ENCODE results near the gene CXCL8. TPM values are rescaled to one million over a fixed set of nuclear protein-coding genes. Genes with fewer than 3 reads are reported as not detected.
A peak's percentile ranks its signal among the peaks of the same experiment; 100 is the strongest.

Gene CXCL8
- total and polyA plus RNA-seq, 2 experiments from 2014 or later, result 15.5 to 20.0 TPM

- Histone ChIP-seq H3K4me3 (no peak overlapping the region), H3K27me3 (replicated peaks; ENCODE audit: insufficient read depth) (no peaks in the 10 kb centered on the region), H3K4me1 (ENCODE audit: insufficient read depth) (peaks cover 46% of the 10 kb centered on the region), H3F3A (ENCODE audit: insufficient read depth) (peaks cover 57% of the 10 kb centered on the region), H3K9me3 (ENCODE audit: low read depth) (no peaks in the 10 kb centered on the region), H3K9me2 (ENCODE audit: insufficient read depth) (no peaks in the 10 kb centered on the region), H2AFZ (peak overlapping the region; percentile 1; the same call in 1 of the 2 replicates), H3K4me2 (ENCODE audit: unreplicated experiment) (peak overlapping the region; percentile 39), H3K9ac (peak overlapping the region; percentile 35), H4K20me1 (ENCODE audit: insufficient read depth) (no peaks in the 10 kb centered on the region), H3K36me3 (ENCODE audit: low read depth) (no peaks in the 10 kb centered on the region), H3K27ac (peak overlapping the region; percentile 79), H3K79me2 (ENCODE audit: insufficient read depth) (no peaks in the 10 kb centered on the region)
- in situ Hi-C loops (cut with MboI), result no loop called here
- DNase-seq, result peak; percentile 72
- WGBS, 2 experiments (ENCODE audit: low coverage in 1 of 2, low lambda C conversion rate in 2 of 2, missing lambda C conversion rate in 2 of 2), result 96 to 100% methylated on average over 1 of the region's 1 CpG
- TF ChIP-seq EZH2phosphoT487 (IDR thresholded peaks at IDR 0.05; ENCODE audit: insufficient read depth, low read depth), result no peak
- TF ChIP-seq EZH2 (IDR thresholded peaks at IDR 0.05; ENCODE audit: insufficient read depth, poor library complexity, severe bottlenecking), result no peak
Measured at GRCh38 chr4:73718375-73719373, 21.7 kb upstream of the CXCL8 start.

- Histone ChIP-seq H3F3A (ENCODE audit: insufficient read depth) (peaks cover 68% of the 10 kb centered on the region), H3K27me3 (replicated peaks; ENCODE audit: insufficient read depth) (no peaks in the 10 kb centered on the region), H3K79me2 (ENCODE audit: insufficient read depth) (no peaks in the 10 kb centered on the region), H3K9me3 (ENCODE audit: low read depth) (no peaks in the 10 kb centered on the region), H3K9me2 (ENCODE audit: insufficient read depth) (no peaks in the 10 kb centered on the region), H3K4me3 (no peak overlapping the region; the same call in 1 of the 2 replicates), H3K27ac (peak overlapping the region; percentile 90), H4K20me1 (ENCODE audit: insufficient read depth) (no peaks in the 10 kb centered on the region), H3K36me3 (ENCODE audit: low read depth) (no peaks in the 10 kb centered on the region), H3K9ac (peak overlapping the region; percentile 54), H2AFZ (no peak overlapping the region), H3K4me1 (ENCODE audit: insufficient read depth) (peaks cover 59% of the 10 kb centered on the region), H3K4me2 (ENCODE audit: unreplicated experiment) (peak overlapping the region; percentile 74)
- peak; percentile 92 for DNase-seq
- 0% methylated on average over 1 of the region's 1 CpG for WGBS, 2 experiments (ENCODE audit: low coverage in 1 of 2, low lambda C conversion rate in 2 of 2, missing lambda C conversion rate in 2 of 2)
- in situ Hi-C loops (cut with MboI), result no loop called here
- TF ChIP-seq EZH2 (IDR thresholded peaks at IDR 0.05; ENCODE audit: insufficient read depth, poor library complexity, severe bottlenecking) (no peak), EZH2phosphoT487 (IDR thresholded peaks at IDR 0.05; ENCODE audit: insufficient read depth, low read depth) (no peak)
Measured at GRCh38 chr4:73721435-73721834, 18.9 kb upstream of the CXCL8 start.

DNA sequence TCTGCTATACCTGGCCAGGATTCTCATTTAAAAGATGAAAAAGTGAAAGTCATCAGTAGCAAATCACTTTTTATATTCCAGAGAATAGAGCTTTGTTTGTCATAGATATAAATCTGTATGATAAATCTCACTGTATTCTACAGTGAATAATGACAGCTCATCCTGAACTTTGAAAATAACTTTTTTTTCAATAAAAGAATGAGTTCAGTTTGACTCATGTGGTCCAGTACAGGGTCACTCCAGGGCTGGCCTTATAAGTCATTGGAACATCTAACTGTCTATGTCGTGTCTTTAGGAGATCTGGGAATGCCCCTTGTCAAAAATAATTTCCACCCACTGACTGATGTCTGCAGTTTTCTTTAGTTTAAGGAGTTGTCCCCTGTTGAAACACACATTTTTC lies 18.5 kb upstream of the CXCL8 start:
- in situ Hi-C loops (cut with MboI), result no loop called here
- peaks cover 64% of the 10 kb centered on the region for H3K4me1 ChIP-seq (ENCODE audit: insufficient read depth)
- WGBS, 2 experiments (ENCODE audit: low coverage in 1 of 2, low lambda C conversion rate in 2 of 2, missing lambda C conversion rate in 2 of 2), result 0 to 3% methylated on average over 1 of the region's 1 CpG

GRCh38 chr4:73723023-73723422 lies 17.3 kb upstream of the CXCL8 start:
- Histone ChIP-seq H3K4me1 (ENCODE audit: insufficient read depth) (peaks cover 65% of the 10 kb centered on the region), H3K79me2 (ENCODE audit: insufficient read depth) (no peaks in the 10 kb centered on the region), H3K9me3 (ENCODE audit: low read depth) (no peaks in the 10 kb centered on the region), H3K9me2 (ENCODE audit: insufficient read depth) (no peaks in the 10 kb centered on the region), H3K27ac (no peak overlapping the region), H3K9ac (no peak overlapping the region), H3K4me3 (no peak overlapping the region), H3F3A (ENCODE audit: insufficient read depth) (peaks cover 65% of the 10 kb centered on the region), H3K4me2 (ENCODE audit: unreplicated experiment) (no peak overlapping the region), H3K27me3 (replicated peaks; ENCODE audit: insufficient read depth) (no peaks in the 10 kb centered on the region), H3K36me3 (ENCODE audit: low read depth) (no peaks in the 10 kb centered on the region), H4K20me1 (ENCODE audit: insufficient read depth) (no peaks in the 10 kb centered on the region), H2AFZ (no peak overlapping the region)
- in situ Hi-C loops (cut with MboI), result no loop called here
- TF ChIP-seq EZH2phosphoT487 (IDR thresholded peaks at IDR 0.05; ENCODE audit: insufficient read depth, low read depth) (no peak), EZH2 (IDR thresholded peaks at IDR 0.05; ENCODE audit: insufficient read depth, poor library complexity, severe bottlenecking) (no peak)
- WGBS, 2 experiments (ENCODE audit: low coverage in 1 of 2, low lambda C conversion rate in 2 of 2, missing lambda C conversion rate in 2 of 2), result 85 to 93% methylated on average over 4 of the region's 4 CpGs
- no peak for DNase-seq

More for the DNA sequence above, 18.5 kb upstream of the CXCL8 start:
- H3K27ac ChIP-seq, result peak overlapping the region; percentile 90
- TF ChIP-seq EZH2phosphoT487 (IDR thresholded peaks at IDR 0.05; ENCODE audit: insufficient read depth, low read depth) (no peak), EZH2 (IDR thresholded peaks at IDR 0.05; ENCODE audit: insufficient read depth, poor library complexity, severe bottlenecking) (no peak)
- no peaks in the 10 kb centered on the region for H3K79me2 ChIP-seq (ENCODE audit: insufficient read depth)
- H3K9me3 ChIP-seq (ENCODE audit: low read depth), result no peaks in the 10 kb centered on the region
- no peaks in the 10 kb centered on the region for H3K9me2 ChIP-seq (ENCODE audit: insufficient read depth)
- no peaks in the 10 kb centered on the region for H3K27me3 ChIP-seq (replicated peaks; ENCODE audit: insufficient read depth)
- H3K4me2 ChIP-seq (ENCODE audit: unreplicated experiment), result peak overlapping the region; percentile 74
- H4K20me1 ChIP-seq (ENCODE audit: insufficient read depth), result no peaks in the 10 kb centered on the region
- no peaks in the 10 kb centered on the region for H3K36me3 ChIP-seq (ENCODE audit: low read depth)
- DNase-seq, result peak; percentile 84
- H3F3A ChIP-seq (ENCODE audit: insufficient read depth), result peaks cover 73% of the 10 kb centered on the region
- H2AFZ ChIP-seq, result no peak overlapping the region
- H3K4me3 ChIP-seq, result no peak overlapping the region; the same call in 1 of the 2 replicates
- peak overlapping the region; percentile 54 for H3K9ac ChIP-seq

All from GM23248 (cell line).